ENCODE results near the gene DNM1.

The DNM1 gene

DNA sequence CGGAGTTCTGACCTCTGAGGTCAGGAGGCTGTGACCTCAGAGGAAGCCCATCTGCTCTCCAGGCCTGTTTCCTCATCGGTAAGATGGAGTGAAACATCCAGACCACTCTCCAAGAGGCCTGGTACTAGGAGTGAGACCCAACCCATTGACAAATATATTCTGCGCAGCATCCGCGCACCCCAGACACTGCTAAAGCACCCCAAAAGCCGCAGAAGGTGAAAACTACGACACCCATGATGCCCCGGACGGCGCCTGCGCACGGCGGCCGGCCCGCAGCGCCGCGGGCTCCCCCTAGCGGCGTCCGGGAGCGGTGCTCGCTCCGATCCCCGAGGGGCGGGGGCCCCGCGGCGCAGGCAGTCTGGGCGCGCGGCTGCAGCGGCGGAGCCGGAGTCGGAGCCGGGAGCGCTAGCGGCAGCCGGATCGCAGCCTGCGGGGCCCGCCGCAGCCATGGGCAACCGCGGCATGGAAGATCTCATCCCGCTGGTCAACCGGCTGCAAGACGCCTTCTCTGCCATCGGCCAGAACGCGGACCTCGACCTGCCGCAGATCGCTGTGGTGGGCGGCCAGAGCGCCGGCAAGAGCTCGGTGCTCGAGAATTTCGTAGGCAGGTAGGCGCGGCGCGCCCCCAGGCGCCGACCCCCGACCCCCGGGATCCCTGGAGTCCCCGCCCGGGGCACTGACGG lies at the start of gene DNM1:
TSS of gene DNM1 (plus strand) at position 356 of the 683 bp plus-strand sequence. CDS start at position 448, 92 bp downstream.
- DNase-seq: peak; percentile 72 to 91 (median 84)

- DNase-seq: no peak
These were observed 49.1 kb upstream of the DNM1 start for GRCh38 chr9:128153947-128154695.

DNA sequence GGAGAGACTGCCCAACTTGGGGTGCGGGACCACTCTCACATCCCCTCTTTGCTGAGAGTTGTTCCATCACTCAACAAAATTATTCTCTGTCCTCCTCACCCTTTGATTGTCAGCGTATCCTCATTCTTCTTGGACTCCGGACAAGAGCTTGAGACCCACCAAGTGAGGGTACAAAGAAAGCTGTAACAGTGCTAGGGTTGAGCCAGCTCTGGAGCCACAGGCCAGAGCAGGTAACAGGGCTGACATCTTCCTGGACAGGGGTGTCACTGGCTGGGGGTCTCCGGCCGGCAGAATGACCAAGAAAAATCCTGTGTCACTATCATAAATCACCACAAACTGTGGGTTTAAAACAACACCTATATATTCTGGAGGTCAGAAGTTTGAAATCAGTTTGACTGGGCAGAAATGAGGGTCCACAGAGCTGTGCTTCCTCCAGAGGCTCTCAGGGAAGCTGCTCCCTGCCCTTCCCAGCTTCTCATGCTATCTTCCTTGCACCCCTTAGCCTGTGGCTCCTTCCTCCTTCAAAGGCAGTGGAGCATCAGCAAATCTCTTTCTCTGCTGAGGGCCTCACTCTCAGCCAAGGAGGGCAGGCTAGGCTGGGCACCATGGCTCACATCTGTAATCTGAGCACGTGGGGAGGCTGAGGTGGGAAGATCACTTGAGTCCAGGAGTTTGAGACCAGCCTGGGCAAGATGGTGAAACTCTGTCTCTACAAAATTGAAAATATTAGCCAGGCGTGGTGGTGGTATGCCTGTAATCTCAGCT lies 47.3 kb upstream of the DNM1 start:
- DNase-seq: no peak

DNA sequence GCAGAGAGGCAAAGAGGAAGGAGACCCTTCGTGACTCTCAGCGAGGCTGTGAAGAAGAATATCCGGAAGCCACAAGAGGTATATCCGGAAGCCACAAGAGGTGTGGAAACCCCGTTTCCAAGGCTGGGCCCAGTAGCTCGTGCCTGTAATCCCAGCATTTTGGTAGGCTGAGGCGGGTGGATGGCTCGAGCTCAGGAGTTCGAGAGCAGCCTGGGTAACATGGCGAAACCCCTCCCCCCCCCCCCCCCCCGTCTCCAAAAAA lies 43.7 kb upstream of the DNM1 start:
- peak in 2 of 3 donors; percentile 47 to 56 for DNase-seq

DNA sequence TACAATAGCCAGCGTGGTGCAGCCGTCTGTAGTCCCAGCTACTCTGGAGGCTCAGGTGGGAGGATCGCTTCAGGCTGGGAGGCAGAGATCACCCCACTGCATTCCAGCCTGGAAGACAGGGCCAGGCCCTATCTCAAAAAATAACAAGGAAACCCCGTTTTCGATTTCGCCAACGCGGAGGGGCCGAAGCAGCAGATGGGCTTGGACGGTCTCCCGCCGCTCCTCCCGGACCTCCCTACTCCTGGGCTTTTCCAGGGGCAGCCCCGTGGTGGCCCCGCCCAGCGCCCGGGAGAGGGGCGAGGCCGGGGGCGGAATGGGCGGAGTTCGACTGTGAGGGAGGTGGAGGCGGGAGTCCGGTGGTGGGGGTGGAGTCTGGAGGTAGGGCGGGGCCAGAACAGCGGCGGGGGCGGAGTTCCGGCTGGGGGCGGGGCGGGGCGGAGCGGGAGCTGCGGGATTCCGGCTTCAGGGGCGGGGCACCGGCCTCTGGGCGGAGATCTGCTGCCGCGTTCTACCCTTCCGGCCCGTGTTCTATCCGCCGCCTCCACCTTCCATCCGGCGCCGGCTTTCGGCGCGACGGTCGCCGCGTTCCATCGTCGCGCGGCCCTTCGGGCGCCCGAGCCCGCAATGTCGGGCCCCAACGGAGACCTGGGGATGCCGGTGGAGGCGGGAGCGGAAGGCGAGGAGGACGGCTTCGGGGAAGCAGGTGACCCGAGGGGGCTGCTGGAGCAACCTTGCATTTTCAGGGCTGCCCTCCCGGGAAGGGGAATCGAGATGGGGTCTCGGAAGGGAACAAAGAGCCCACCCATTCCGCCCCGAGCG lies 43.2 kb upstream of the DNM1 start, which contains the start of gene BBLN:
TSS of gene BBLN (plus strand) at position 482 of the 819 bp plus-strand sequence. CDS start at position 625, 143 bp downstream.
- peak; percentile 96 to 99 (median 97) for DNase-seq

DNA sequence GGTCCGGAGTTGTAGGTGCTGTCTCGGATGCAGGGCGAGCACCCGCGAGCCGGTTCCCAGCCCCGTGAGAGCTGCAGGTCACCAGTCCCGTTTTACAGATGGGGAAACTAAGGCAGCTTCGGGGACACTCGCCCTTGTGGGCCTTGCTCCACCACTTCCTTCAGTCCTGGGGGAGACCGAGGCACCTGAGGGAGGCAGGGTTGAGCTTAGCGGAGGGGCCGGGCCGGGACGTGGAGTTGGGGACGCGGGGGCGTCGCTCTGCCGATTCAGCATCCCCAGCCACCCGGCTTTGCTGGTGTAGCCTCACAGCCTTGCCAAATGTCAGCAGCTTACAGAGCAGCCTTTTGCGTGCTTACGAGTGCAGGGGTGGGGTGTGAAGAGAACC lies 42.6 kb upstream of the DNM1 start:
- DNase-seq: peak; percentile 53 to 76 (median 62)

GRCh38 chr9:128161215-128161902 lies 41.8 kb upstream of the DNM1 start:
- peak in 2 of 3 donors; percentile 8 to 12 for DNase-seq

DNA sequence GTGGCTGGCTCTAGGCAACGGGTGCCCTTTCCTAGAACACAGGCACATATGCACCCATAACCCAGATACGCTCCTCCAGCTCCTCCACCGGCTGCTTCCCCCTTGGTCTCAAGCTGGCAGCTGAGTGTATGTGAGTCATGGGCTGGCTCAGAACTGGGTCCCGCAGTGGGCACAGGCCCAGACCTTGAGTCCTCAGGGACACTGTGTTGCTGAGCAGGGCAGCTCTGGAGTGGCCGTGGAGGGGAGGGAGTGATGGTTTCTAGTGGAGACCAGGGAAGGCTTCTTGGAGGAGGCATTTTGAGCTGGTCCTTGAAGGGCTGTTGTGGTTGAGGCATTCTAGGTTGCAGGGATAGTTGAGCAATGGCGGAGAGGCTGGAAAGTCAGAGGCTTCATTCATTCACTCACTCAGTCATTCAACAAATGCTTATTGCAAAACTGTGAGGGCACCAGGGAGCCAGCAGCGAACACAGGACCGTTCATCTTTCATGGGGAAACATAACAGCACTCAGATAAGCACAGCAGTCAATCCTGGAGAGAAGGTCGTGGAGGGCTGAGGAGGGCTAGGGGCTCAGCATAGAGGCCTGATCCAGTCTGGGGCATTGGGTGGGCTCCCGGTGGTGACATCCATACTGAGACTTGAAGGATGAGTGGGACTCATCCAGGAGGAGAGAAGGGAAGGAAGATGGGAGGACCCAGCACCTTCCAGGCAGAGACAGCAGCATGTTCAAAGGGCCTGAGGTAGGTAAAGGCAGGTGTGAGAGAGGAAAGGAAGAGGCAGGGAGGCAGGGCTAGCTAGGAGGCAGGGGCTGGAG lies 40.8 kb upstream of the DNM1 start:
- peak in 2 of 3 donors; percentile 29 for DNase-seq

- no peak for DNase-seq
These were observed 40.1 kb upstream of the DNM1 start for GRCh38 chr9:128163027-128163515.

GRCh38 chr9:128163523-128164306 lies 39.5 kb upstream of the DNM1 start:
- no peak for DNase-seq

GRCh38 chr9:128164307-128164885 lies 38.8 kb upstream of the DNM1 start:
- DNase-seq: peak; percentile 47 to 52 (median 52)

DNA sequence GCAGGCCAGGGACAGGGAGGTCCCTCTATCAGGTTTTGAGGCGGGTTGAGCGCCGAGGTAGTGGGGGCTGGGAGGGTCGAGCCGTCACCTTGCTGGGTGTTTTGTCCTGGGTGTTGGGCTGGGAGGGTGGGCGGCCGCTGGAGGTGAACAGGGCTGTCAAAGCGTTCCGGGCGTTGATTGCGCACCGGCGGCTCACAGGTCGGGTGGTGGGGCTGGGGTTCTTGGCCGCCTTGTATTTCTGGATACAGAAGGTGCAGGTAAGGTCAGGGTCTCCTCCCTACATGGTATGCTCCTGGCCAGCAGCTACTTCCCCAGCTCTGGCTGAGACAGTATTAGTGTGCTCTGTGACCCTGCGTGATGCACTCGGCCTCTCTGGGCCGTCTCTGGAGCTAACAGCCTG lies 37.0 kb upstream of the DNM1 start:
- no peak for DNase-seq

GRCh38 chr9:128167209-128167608 lies 36.0 kb upstream of the DNM1 start:
- no peak for DNase-seq

GRCh38 chr9:128168731-128169308 lies 34.4 kb upstream of the DNM1 start:
- no peak for DNase-seq

- DNase-seq: no peak
These were observed 33.7 kb upstream of the DNM1 start for GRCh38 chr9:128169492-128169891.

- DNase-seq: no peak
These were observed 33.3 kb upstream of the DNM1 start for GRCh38 chr9:128169925-128170324.

DNA sequence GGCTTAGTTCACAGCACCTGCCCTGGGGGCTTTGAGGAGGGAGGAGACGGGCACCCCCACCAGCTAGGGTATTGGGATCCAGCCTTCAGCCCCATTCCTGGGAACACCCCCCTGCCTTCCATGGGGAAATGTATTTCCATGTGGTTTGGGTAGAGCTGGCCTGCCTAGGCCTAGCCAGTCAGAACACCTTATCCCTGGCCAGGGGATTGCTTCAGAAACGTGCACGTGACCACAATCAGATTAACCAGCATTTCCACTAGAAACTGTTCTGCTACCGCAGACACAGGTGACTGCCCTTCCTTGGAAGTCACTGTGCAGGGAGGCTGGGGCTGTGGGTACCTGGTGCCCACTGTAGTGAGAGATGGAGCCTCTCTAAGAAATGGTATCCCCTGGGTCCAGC lies 29.1 kb upstream of the DNM1 start:
- DNase-seq: no peak

DNA sequence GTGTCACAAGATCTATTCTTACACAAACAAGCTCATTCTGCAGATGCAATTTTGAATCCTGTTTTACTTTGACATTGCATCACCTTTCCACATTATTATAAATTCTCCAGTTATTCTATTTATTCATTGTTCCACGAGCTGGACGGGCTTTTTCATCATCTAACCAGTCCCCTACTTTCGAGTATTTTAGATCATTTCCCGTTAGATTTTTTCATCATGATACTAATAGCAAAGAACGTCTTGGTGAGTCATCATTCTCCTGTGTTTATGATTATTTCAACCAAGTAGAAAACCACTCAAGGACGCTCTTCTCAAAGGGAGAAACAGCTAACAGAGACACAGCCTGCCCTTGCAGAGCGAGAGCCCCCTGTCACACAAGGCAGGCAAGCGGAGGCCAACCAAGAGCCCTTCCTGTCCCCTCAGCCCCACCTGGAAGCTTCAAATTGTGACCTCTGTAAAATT lies 28.0 kb upstream of the DNM1 start:
- DNase-seq: no peak

DNA sequence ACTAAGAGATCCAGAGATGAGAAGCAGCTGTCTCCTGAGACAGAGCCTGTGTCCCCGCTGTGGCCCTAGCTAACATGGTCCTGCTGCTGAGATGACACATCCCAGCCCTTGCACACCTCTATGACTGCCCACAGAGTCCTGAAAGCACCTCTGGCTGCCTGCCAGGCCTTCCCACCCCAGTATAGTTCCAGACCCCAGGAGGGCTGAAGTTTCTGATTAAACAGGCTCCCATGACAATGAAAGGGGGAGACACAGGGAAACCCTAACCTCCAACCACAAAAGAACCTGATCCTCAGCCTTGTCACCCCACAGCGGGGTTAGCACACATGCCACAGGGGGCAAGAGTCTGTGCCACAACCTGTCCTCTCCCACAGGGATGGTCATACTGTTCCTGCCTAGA lies 27.5 kb upstream of the DNM1 start:
- DNase-seq: no peak
